SK-N-SH (cell line): ENCODE results near the gene TMEM178A. TPM values are rescaled to one million over a fixed set of nuclear protein-coding genes. Genes with fewer than 3 reads are reported as not detected.

Source experiments
- CTCF ChIA-PET: fragments of 300-600, 350-600 bp; formaldehyde crosslinking; extraction: SDS; loops from one replicate; lab custom pipeline; 2021; lab: Yijun Ruan, JAX
- POLR2A ChIA-PET: fragments of 350-600 bp; sonication (Branson Sonifier 250); formaldehyde crosslinking; extraction: SDS; loops from one replicate; lab custom pipeline; 2020; ENCODE audit warnings: antibody characterized with exemption, inconsistent platforms; lab: Yijun Ruan, JAX
- DNase-seq: peaks from one replicate; pipeline ENCODE4 v3.0.0; 2012
- H2AFZ ChIP-seq: fragments of 200-600 bp; sonication (generic); 2 replicates; pipeline ENCODE4 v1.8.1; 2016; ENCODE audit warnings: antibody characterized with exemption, mild to moderate bottlenecking, low read depth
- H3F3A ChIP-seq: fragments of 200-600 bp; sonication (generic); replicated peaks from 2 replicates; pipeline ENCODE3; 2016; ENCODE audit warnings: antibody characterized with exemption, mild to moderate bottlenecking; ENCODE audit not compliant: insufficient read depth
- H3K27ac ChIP-seq, 2 experiments: fragments of 200-500 bp in 1 of 2; fragments of 200-600 bp in 1 of 2; sonication (Bioruptor generic) in 1 of 2; sonication (generic), shearing (Covaris generic) in 1 of 2; 2 replicates each; pipeline versions ENCODE4 v1.5.1 to v1.6.1; 2014 to 2016; ENCODE audit warnings: low read depth in 2 of 2, inconsistent platforms in 1 of 2, low read length in 1 of 2, mild to moderate bottlenecking in 1 of 2, mixed read lengths in 1 of 2
- H3K27me3 ChIP-seq: fragments of 200-600 bp; sonication (generic), shearing (Covaris generic); 2 replicates; pipeline ENCODE4 v1.6.1; 2016; ENCODE audit warnings: mixed run types; ENCODE audit not compliant: insufficient read depth
- H3K36me3 ChIP-seq, 2 experiments: fragments of 200-500 bp in 1 of 2; fragments of 200-600 bp in 1 of 2; sonication (Bioruptor generic) in 1 of 2; sonication (generic) in 1 of 2; replicated peaks in 1 of 2; 2 replicates each; pipeline versions ENCODE3 to v1.5.1; 2014 to 2016; ENCODE audit warnings: low read length in 1 of 2, mild to moderate bottlenecking in 1 of 2; ENCODE audit not compliant: insufficient read depth in 2 of 2, control insufficient read depth in 1 of 2
- H3K4me1 ChIP-seq, 2 experiments: fragments of 200-500 bp in 1 of 2; fragments of 200-600 bp in 1 of 2; sonication (Bioruptor generic) in 1 of 2; sonication (generic), shearing (Covaris generic) in 1 of 2; 2 replicates each; pipeline versions ENCODE4 v1.5.1 to v1.6.1; 2014 to 2016; ENCODE audit warnings: low read depth in 1 of 2, low read length in 1 of 2, mixed run types in 1 of 2; ENCODE audit not compliant: insufficient read depth in 2 of 2, control insufficient read depth in 1 of 2
- H3K4me2 ChIP-seq: fragments of 200-600 bp; sonication (generic), shearing (Covaris generic); 2 replicates; pipeline ENCODE4 v1.6.1; 2017; ENCODE audit warnings: mixed run types
- H3K4me3 ChIP-seq, 2 experiments: fragments of 200-500 bp in 1 of 2; fragments of 200-600 bp in 1 of 2; sonication (Bioruptor generic) in 1 of 2; sonication (generic), shearing (Covaris generic) in 1 of 2; 2 replicates each; pipeline versions ENCODE4 v1.5.1 to v1.8.1; 2014 to 2016; ENCODE audit warnings: low read depth in 2 of 2, inconsistent platforms in 1 of 2, low read length in 1 of 2, mild to moderate bottlenecking in 1 of 2, mixed read lengths in 1 of 2, moderate library complexity in 1 of 2
- H3K79me2 ChIP-seq: fragments of 200-600 bp; sonication (generic); 2 replicates; pipeline ENCODE4 v1.8.1; 2017; ENCODE audit warnings: mild to moderate bottlenecking; ENCODE audit not compliant: insufficient read depth
- H3K9ac ChIP-seq: fragments of 200-600 bp; sonication (generic); 2 replicates; pipeline ENCODE4 v1.6.1; 2017; ENCODE audit warnings: mixed run types
- H3K9me2 ChIP-seq: fragments of 200-600 bp; sonication (generic); 2 replicates; pipeline ENCODE4 v1.6.1; 2017; ENCODE audit warnings: mixed run types
- H3K9me3 ChIP-seq: fragments of 200-600 bp; sonication (generic); 2 replicates; pipeline ENCODE4 v1.6.1; 2017; ENCODE audit warnings: mixed run types, mild to moderate bottlenecking, moderate library complexity
- H4K20me1 ChIP-seq: fragments of 200-600 bp; sonication (generic); 2 replicates; pipeline ENCODE4 v1.6.1; 2017; ENCODE audit warnings: mild to moderate bottlenecking, mixed run types; ENCODE audit not compliant: insufficient read depth
- CHD2 ChIP-seq: fragments of 150-350 bp; IDR thresholded peaks from 2 replicates; pipeline ENCODE4 v1.6.1; 2018; ENCODE audit warnings: low read length; ENCODE audit not compliant: partially characterized antibody
- CTCF ChIP-seq: fragments of 200-600 bp; sonication (generic); IDR thresholded peaks from 2 replicates; pipeline ENCODE4 v1.6.1; 2017; ENCODE audit warnings: antibody characterized with exemption, mild to moderate bottlenecking, moderate library complexity
- ELF1 ChIP-seq: IDR thresholded peaks from 2 replicates; pipeline ENCODE4 v1.4.0; 2012
- FOSL2 ChIP-seq: IDR thresholded peaks from 2 replicates; pipeline ENCODE4 v1.4.0; 2012; ENCODE audit warnings: low read depth, mild to moderate bottlenecking, moderate library complexity, borderline replicate concordance
- FOXM1 ChIP-seq: IDR thresholded peaks from 2 replicates; pipeline ENCODE4 v1.4.0; 2012; ENCODE audit warnings: low read depth, mild to moderate bottlenecking
- GABPA ChIP-seq: IDR thresholded peaks from 2 replicates; pipeline ENCODE4 v1.4.0; 2012; ENCODE audit warnings: low read depth, mild to moderate bottlenecking
- GATA2 ChIP-seq: sonication (generic); formaldehyde crosslinking; IDR thresholded peaks from 2 replicates; pipeline ENCODE4 v1.5.0; 2020; ENCODE audit warnings: mild to moderate bottlenecking, missing genetic modification reagents
- IRF3 ChIP-seq: fragments of 150-350 bp; IDR thresholded peaks from 2 replicates; pipeline ENCODE4 v1.6.1; 2016; ENCODE audit warnings: mild to moderate bottlenecking, low read depth, low read length
- PBX3 ChIP-seq: IDR thresholded peaks from 2 replicates; pipeline ENCODE4; 2012
- RAD21 ChIP-seq: IDR thresholded peaks from 2 replicates; pipeline ENCODE4 v1.6.1; 2012; ENCODE audit warnings: mild to moderate bottlenecking, low read length
- REST ChIP-seq: IDR thresholded peaks from 2 replicates; pipeline ENCODE4 v1.6.1; 2012; ENCODE audit warnings: mild to moderate bottlenecking, low read depth, low read length, moderate library complexity
- RXRA ChIP-seq: IDR thresholded peaks from 2 replicates; pipeline ENCODE4 v1.4.0; 2012; ENCODE audit warnings: low read depth, mild to moderate bottlenecking, borderline replicate concordance
- SIN3A ChIP-seq: IDR thresholded peaks from 2 replicates; pipeline ENCODE4 v1.6.1; 2012; ENCODE audit warnings: low read depth, mild to moderate bottlenecking, low read length, moderate library complexity, borderline replicate concordance
- SMC3 ChIP-seq: IDR thresholded peaks from 2 replicates; pipeline ENCODE4 v1.6.1; 2012; ENCODE audit warnings: low read depth, low read length, improper control_type of control experiment
- TAF1 ChIP-seq: IDR thresholded peaks from 2 replicates; pipeline ENCODE4 v1.6.1; 2012; ENCODE audit warnings: low read depth, mild to moderate bottlenecking, low read length, moderate library complexity, borderline replicate concordance
- TCF12 ChIP-seq: IDR thresholded peaks from 2 replicates; pipeline ENCODE4 v1.4.0; 2012
- USF2 ChIP-seq: fragments of 150-350 bp; IDR thresholded peaks from 2 replicates; pipeline ENCODE4 v1.6.1; 2017; ENCODE audit warnings: antibody characterized with exemption, low read length, low read depth, borderline replicate concordance
- YY1 ChIP-seq: IDR thresholded peaks from 2 replicates; pipeline ENCODE4 v1.4.0; 2012; ENCODE audit warnings: low read depth, mild to moderate bottlenecking
- ZBTB33 ChIP-seq: IDR thresholded peaks from 2 replicates; pipeline ENCODE4 v1.4.0; 2012; ENCODE audit warnings: low read depth, borderline replicate concordance
- WGBS: methylation state at CpG from one replicate; pipeline ENCODE4 v1.1.6; 2017; ENCODE audit warnings: low lambda C conversion rate; 5-methylcytosine and 5-hydroxymethylcytosine counted together
- polyA plus RNA-seq, 3 experiments: library from polyadenylated mRNA; depleted of rRNA; stranded (reverse); fragments of >200 nt; gene quantifications; 2 replicates each; pipeline ENCODE4 v1.2.3, GENCODE V29; 2012

TMEM178A gene
- polyA plus RNA-seq, 1 of the 3 experiments (the other 2 are of a cell fraction), result 0.84 TPM

GRCh38 chr2:39676342-39676741, 10.6 kb downstream of the TMEM178A start:
- Histone ChIP-seq H3K9me2 (no peaks in the 10 kb centered on the region), H3K36me3 (no peaks in the 10 kb centered on the region), H4K20me1 (no peaks in the 10 kb centered on the region), H3K27me3 (peaks cover 5% of the 10 kb centered on the region; the same call in 1 of the 2 replicates), H3K9me3 (peaks cover 4% of the 10 kb centered on the region; the same call in 1 of the 2 replicates), H3K4me1 (no peaks in the 10 kb centered on the region), H3K9ac (no peak overlapping the region), H3K27ac (no peak overlapping the region), H3K4me2 (no peak overlapping the region), H2AFZ (no peak overlapping the region), H3K79me2 (no peaks in the 10 kb centered on the region), H3K4me3 (no peak overlapping the region), H3F3A (no peaks in the 10 kb centered on the region)
- WGBS, result 73% methylated on average over 7 of the region's 7 CpGs
- no peak for DNase-seq
- TF ChIP-seq TAF1 (no peak), FOXM1 (no peak), REST (no peak), USF2 (no peak), PBX3 (no peak), CTCF (no peak), SIN3A (no peak), SMC3 (no peak), TCF12 (no peak), IRF3 (no peak), RXRA (no peak), GATA2 (CRISPR knock-in tag) (no peak), YY1 (no peak), FOSL2 (no peak), ELF1 (no peak), GABPA (no peak), RAD21 (no peak), CHD2 (no peak), ZBTB33 (no peak)
- ChIA-PET CTCF (interaction anchor here (1.3 kb wide), 1 partner anchor 18 kb away, joined by 3 read pairs; no protein-coding TSS in a partner anchor), POLR2A (no interaction called here)
